Hepatocyte (in vitro differentiated cells): ENCODE results near the gene LOC101059915.

Source experiments
- CTCF ChIP-seq: fragments of 200-600 bp; sonication (generic); IDR thresholded peaks from 2 replicates; pipeline ENCODE4 v1.5.1; 2016; ENCODE audit warnings: antibody characterized with exemption, mild to moderate bottlenecking; ENCODE audit not compliant: poor library complexity
- EZH2phosphoT487 ChIP-seq: fragments of 200-600 bp; sonication (generic); IDR thresholded peaks from one replicate; pipeline ENCODE4 v1.6.1; 2018; ENCODE audit warnings: antibody characterized with exemption, mild to moderate bottlenecking, low read depth, moderate library complexity; ENCODE audit not compliant: unreplicated experiment, severe bottlenecking

GRCh38 chrX:71632923-71633657, 34.3 kb upstream of the LOC101059915 start:
- no peak for TF ChIP-seq EZH2phosphoT487
- TF ChIP-seq CTCF = no peak
